ENCODE measurements around the gene AQP5.

- TF ChIP-seq CTCF (IDR thresholded peaks at IDR 0.05): no peak
- no peak for TF ChIP-seq POLR2A (IDR thresholded peaks at IDR 0.05)
Measured at GRCh38 chr12:50013361-50014147, 51.9 kb downstream of the AQP5 start.
